Mesodermal cell (in vitro differentiated cells): ENCODE data around the gene ZNF557.
"Not testable (repeated sequence)": the region's sequence is repeated elsewhere in the genome, so short reads cannot be mapped to it uniquely, and the experiment has no call there.

Source experiments
- H3K27ac ChIP-seq: 2 replicates; pipeline ENCODE4 v1.7.0; 2013; ENCODE audit warnings: mild to moderate bottlenecking, low read depth, low read length, moderate library complexity; ENCODE audit not compliant: severe bottlenecking
- H3K36me3 ChIP-seq: 2 replicates; pipeline ENCODE4 v1.7.1; 2013; ENCODE audit warnings: mild to moderate bottlenecking, low read length, moderate library complexity; ENCODE audit not compliant: control insufficient read depth, insufficient read depth
- H3K4me1 ChIP-seq: one replicate; pipeline ENCODE4 v1.7.1; 2013; ENCODE audit warnings: mild to moderate bottlenecking, low read length; ENCODE audit not compliant: insufficient read depth, control insufficient read depth, poor library complexity, severe bottlenecking
- H3K4me3 ChIP-seq: 2 replicates; pipeline ENCODE4 v1.7.0; 2013; ENCODE audit warnings: low read length, control low read depth, mild to moderate bottlenecking; ENCODE audit not compliant: insufficient read depth, poor library complexity, severe bottlenecking; ENCODE audit errors: extremely low read depth
- H3K9me3 ChIP-seq: 2 replicates; pipeline ENCODE4 v1.7.1; 2013; ENCODE audit warnings: mild to moderate bottlenecking, low read length, moderate library complexity; ENCODE audit not compliant: control insufficient read depth
- WGBS, 2 experiments: methylation state at CpG; one replicate each; pipeline ENCODE4 v1.1.5; 2013; ENCODE audit warnings: missing lambda C conversion rate in 2 of 2; ENCODE audit not compliant: insufficient coverage in 2 of 2; 5-methylcytosine and 5-hydroxymethylcytosine counted together

ZNF557 gene

DNA sequence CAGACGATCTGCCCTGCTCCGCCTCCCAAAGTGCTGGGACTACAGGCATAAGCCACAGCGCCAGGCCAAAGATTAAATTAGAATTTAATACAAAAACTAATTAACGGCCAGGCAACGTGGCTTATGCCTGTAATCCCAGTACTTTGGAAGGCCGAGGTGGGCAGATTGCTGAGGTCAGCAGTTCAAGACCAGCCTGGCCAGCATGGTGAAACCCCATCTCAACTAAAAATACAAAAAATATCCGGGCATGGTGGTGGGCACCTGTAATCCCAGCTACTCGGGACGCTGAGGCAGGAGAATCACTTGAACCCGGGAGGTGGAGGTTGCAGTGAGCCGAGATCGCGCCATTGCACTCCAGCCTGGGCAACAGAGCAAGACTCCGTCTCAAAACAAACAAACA lies 13.8 kb upstream of the ZNF557 start:
- H3K9me3 ChIP-seq, H3K36me3 ChIP-seq, H3K27ac ChIP-seq, H3K4me1 ChIP-seq, H3K4me3 ChIP-seq: not testable (repeated sequence)
- WGBS, 2 experiments = 78% methylated on average over 3 of the region's 14 CpGs; no CpG with 5 or more reads in 1 of the 2 experiments

DNA sequence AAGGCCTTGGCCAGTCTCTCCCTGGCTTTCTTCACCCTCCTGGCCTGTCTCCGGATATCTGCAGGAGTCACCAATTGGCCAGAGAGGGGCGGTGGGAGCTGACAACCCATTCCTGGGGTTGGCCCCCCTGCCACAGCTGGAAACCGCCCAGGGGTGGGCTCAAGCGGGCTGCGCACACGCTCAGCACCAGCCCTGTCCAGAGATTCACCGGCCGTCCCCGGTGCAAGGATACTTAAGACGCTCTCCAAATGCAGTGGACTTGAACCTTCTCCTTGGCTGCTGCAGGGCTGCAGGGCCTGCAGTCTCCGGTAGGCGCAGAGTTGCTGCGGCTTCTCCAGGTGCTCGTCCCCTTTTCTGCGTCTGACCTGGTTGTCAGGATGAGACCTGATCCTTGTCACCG lies 13.1 kb upstream of the ZNF557 start:
- H3K36me3 ChIP-seq, H3K4me1 ChIP-seq, H3K9me3 ChIP-seq, H3K4me3 ChIP-seq, H3K27ac ChIP-seq: not testable (repeated sequence)
- WGBS, 2 experiments = 80 to 93% methylated on average over 2 to 3 of the region's 16 CpGs

GRCh38 chr19:7058576-7058975 lies 10.9 kb upstream of the ZNF557 start, which contains the start of gene MBD3L3:
Gene MBD3L3 (minus strand): TSS chr19:7058676. CDS start chr19:7058605, 71 bp downstream.
- not testable (repeated sequence) for H3K4me3 ChIP-seq, H3K9me3 ChIP-seq, H3K27ac ChIP-seq, H3K4me1 ChIP-seq, H3K36me3 ChIP-seq
- no CpG with 5 or more reads among the region's 8 CpGs for WGBS, 2 experiments

DNA sequence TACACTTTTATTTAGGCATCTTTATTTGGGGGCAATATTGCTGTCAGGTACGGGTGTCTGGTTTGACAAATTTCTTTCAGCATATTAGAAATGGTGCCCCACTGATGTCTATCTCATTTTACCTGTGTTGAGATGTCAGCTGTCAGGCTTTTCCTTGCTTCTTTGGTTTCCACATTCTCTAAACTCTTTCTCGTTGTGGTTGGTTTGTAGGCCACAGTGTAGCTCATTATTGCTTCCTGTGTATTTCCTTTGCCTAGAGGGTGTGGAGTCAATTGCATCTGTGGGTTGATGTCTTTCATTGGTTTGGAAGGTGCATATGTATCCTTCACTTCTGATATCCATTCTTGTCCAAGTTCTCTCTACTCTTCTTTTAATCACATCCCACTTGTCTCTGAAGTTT lies 9.5 kb upstream of the ZNF557 start:
- H3K36me3 ChIP-seq, H3K9me3 ChIP-seq, H3K4me1 ChIP-seq, H3K27ac ChIP-seq, H3K4me3 ChIP-seq: not testable (repeated sequence)
- WGBS, 2 experiments = 80% methylated on average over 1 of the region's 2 CpGs; no CpG with 5 or more reads in 1 of the 2 experiments

DNA sequence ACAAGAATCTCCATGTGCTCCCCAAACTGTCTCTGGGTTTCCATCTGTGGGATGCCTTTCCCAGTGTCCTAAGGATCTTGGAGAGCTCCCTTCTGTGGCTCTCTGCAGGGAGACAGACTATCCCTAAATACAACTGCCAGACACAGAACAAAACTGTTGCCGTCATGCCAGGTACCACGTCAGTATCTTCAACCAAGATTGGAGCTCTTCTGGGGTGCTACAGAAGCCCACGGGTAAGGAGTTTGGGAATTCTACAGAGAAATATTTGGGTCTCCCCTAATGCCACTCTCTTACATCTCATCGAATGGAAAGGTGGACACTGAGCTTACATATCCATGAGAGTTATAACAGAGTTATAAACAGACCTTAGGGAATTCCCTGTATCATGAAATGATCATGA lies 6.2 kb upstream of the ZNF557 start:
- Histone ChIP-seq H3K4me3 (no peak overlapping the region), H3K4me1 (no peaks in the 10 kb centered on the region), H3K9me3 (peaks cover 4% of the 10 kb centered on the region), H3K36me3 (no peaks in the 10 kb centered on the region), H3K27ac (no peak overlapping the region)
- 76 to 80% methylated on average over 3 of the region's 4 CpGs for WGBS, 2 experiments

- Histone ChIP-seq H3K4me1 (no peaks in the 10 kb centered on the region), H3K9me3 (peaks cover 7% of the 10 kb centered on the region), H3K4me3 (no peak overlapping the region), H3K27ac (no peak overlapping the region), H3K36me3 (no peaks in the 10 kb centered on the region)
- WGBS, 2 experiments = 81 to 92% methylated on average over 6 to 8 of the region's 9 CpGs
These were observed 5.6 kb upstream of the ZNF557 start for GRCh38 chr19:7063764-7064418.

DNA sequence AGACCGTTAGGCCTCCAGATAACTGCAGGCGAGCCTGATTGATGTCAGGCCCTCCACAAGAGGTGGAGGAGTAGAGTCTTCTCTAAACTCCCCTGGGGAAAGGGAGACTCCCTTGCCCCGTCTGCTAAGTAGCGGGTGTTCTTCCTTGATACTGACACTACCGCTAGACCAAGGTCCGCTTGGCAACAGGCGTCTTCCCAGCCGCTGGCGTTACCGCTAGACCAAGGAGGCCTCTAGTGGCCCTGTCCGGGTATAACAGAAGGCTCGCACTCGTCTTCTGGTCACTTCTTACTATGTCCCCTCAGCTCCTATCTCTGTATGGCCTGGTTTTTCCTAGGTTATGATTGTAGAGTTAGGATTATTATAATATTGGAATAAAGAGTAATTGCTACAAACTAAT lies 2.4 kb upstream of the ZNF557 start:
- not testable (repeated sequence) for H3K4me1 ChIP-seq, H3K4me3 ChIP-seq, H3K9me3 ChIP-seq, H3K27ac ChIP-seq
- 40 to 52% methylated on average over 9 to 11 of the region's 13 CpGs for WGBS, 2 experiments
- H3K36me3 ChIP-seq = peaks cover 16% of the 10 kb centered on the region

DNA sequence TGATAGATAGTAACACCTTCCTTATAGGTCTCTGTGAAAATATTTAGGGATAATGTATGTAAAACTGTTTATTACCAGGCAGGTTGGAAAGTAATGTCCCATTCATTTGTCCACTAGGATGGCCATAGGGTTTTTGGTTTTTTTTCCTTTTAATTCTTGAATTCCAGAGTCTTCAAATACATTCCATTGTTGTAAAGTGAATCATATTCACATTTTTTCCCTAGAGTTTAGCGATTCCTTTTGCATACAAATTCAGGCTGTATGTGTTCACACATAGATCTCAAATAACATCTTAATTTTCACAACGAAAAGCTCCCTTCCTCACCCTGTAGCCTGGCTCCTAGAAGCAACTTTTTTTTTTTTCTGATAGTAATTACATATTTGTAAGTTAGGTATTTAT lies 1.8 kb upstream of the ZNF557 start:
- 83 to 100% methylated on average over 1 of the region's 2 CpGs for WGBS, 2 experiments
- H3K9me3 ChIP-seq = peaks cover 7% of the 10 kb centered on the region

DNA sequence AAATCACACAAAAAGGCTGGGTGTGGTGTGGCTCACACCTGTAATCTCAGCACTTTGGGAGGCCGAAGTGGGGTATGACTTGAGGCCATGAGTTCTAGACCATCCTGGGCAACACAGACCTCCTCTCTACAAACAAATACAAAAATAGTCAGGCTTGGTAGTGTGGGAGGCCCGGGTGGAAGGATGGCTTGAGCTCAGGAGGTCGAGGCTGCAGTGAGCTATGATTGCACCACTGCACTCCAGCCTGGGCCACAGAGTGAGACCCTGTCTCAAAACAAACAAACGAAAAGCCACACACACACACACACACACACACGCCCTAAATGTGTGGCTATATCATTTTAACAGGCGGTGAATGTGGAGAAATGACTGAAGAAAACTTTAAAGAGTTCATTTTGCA lies 904 bp upstream of the ZNF557 start:
- 90% methylated on average over 2 of the region's 6 CpGs; no CpG with 5 or more reads in 1 of the 2 experiments for WGBS, 2 experiments
- Histone ChIP-seq H3K4me1 (no peaks in the 10 kb centered on the region), H3K4me3 (peak overlapping the region; percentile 97), H3K9me3 (peaks cover 7% of the 10 kb centered on the region), H3K27ac (no peak overlapping the region), H3K36me3 (peaks cover 30% of the 10 kb centered on the region)

More for the DNA sequence above, 1.8 kb upstream of the ZNF557 start:
- Histone ChIP-seq H3K27ac (no peak overlapping the region), H3K4me1 (no peaks in the 10 kb centered on the region), H3K36me3 (peaks cover 21% of the 10 kb centered on the region), H3K4me3 (no peak overlapping the region)

DNA sequence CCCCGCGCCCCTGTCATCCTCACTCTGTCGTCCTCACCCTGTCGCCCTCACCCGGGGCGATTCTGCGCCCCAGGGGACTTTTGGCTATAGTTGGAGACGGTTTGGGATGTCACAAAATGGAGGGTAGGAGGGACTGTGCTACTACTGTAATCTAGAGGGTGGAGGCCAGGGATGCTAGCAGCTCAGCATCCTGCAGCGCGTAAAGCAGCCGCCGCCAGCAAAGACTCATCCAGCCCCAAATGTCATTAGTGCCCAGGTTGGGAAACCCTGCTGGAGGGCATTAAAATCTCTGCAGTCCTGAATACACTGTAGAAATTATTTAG lies 362 bp downstream of the ZNF557 start:
- Histone ChIP-seq H3K36me3 (peaks cover 43% of the 10 kb centered on the region), H3K4me3 (peak overlapping the region; percentile 97), H3K27ac (peak overlapping the region; percentile 80), H3K9me3 (peaks cover 3% of the 10 kb centered on the region), H3K4me1 (no peaks in the 10 kb centered on the region)
- 2 to 4% methylated on average over 6 to 7 of the region's 12 CpGs for WGBS, 2 experiments

DNA sequence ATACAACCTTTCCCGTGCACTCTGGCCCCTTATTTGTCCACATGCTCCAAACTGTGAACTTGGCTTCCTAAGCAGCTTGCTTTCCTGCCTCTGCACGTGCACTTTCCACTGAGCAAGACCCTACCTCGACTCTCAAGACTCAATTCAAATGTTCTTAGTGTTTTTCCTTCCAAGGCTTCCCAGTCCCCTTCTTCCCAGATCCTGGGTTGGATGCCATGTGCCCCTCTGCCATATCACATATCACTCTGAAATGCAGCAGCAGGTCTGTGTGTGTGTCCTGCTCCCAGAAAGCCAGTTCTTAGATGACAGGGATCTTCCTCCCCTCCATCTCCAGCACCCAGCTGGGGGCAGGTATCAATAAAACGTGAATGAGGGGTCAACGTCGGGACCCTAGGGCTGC lies 3.0 kb downstream of the ZNF557 start:
- Histone ChIP-seq H3K36me3 (peaks cover 69% of the 10 kb centered on the region), H3K4me3 (no peak overlapping the region), H3K4me1 (no peaks in the 10 kb centered on the region), H3K27ac (no peak overlapping the region), H3K9me3 (peaks cover 16% of the 10 kb centered on the region)
- 91 to 97% methylated on average over 6 of the region's 6 CpGs for WGBS, 2 experiments
